Epithelial cell of proximal tubule (primary cell): ENCODE results near the gene FTMT. TPM values are rescaled to one million over a fixed set of nuclear protein-coding genes. Genes with fewer than 3 reads are reported as not detected.

Experiments used
- DNase-seq: peaks from one replicate; pipeline ENCODE4 v3.0.0-alpha.2; 2011; ENCODE audit warnings: low read depth
- H3K4me3 ChIP-seq: 2 replicates; pipeline ENCODE4 v1.5.1; 2011; ENCODE audit warnings: low read depth, mild to moderate bottlenecking, low read length
- total RNA-seq: library from RNA; depleted of rRNA; stranded (reverse); fragments of >200 nt; gene quantifications from 2 replicates; pipeline ENCODE4 v1.2.3, GENCODE V29; 2015
- TF ChIP-seq, protein P1 (sequence below): conservative IDR thresholded peaks from 2 replicates; pipeline ENCODE4 v1.5.1; 2012; ENCODE audit warnings: low read depth, mild to moderate bottlenecking, low read length

The FTMT gene
- total RNA-seq, 1 donor from 2014 or later, result not detected

DNA sequence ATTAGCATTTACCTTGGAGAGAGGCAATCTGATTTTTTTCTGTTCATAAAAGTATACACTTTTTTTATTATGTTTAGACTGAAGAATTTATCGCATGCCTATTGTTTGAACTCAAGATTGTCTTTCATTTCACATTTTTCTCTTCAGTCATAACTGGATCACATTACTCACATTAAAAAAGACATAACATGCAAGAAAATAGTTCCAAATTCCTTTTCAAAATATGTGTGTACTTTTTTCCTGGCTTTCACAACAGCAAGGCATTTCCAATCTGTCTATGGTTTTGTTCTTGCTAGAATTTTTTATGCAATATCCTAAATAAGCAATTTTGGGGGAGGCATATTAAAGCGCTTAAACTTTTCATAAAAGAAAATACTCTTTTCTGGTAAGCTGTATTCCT lies 21.2 kb downstream of the FTMT start:
- no peak overlapping the region for H3K4me3 ChIP-seq
- no peak for DNase-seq
- TF ChIP-seq, protein P1, sequence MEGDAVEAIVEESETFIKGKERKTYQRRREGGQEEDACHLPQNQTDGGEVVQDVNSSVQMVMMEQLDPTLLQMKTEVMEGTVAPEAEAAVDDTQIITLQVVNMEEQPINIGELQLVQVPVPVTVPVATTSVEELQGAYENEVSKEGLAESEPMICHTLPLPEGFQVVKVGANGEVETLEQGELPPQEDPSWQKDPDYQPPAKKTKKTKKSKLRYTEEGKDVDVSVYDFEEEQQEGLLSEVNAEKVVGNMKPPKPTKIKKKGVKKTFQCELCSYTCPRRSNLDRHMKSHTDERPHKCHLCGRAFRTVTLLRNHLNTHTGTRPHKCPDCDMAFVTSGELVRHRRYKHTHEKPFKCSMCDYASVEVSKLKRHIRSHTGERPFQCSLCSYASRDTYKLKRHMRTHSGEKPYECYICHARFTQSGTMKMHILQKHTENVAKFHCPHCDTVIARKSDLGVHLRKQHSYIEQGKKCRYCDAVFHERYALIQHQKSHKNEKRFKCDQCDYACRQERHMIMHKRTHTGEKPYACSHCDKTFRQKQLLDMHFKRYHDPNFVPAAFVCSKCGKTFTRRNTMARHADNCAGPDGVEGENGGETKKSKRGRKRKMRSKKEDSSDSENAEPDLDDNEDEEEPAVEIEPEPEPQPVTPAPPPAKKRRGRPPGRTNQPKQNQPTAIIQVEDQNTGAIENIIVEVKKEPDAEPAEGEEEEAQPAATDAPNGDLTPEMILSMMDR, result no peak

DNA sequence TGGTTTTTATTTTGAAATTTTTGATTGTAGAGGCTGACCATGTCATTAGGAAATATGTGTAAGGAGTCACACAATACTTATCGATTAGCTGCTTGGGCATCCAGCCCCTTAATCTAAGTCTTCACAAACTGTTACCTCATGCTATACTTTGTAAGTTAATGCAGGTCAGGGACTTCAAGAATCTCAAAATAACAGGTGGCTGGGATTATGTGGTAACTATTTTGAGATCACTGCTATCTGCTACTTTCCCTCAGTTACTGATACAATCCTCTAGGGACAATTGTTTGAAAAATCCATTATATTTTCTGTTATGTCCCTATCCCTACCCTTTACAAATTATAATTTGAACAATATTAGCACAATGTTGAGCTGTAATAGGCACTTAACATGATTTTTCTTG lies 21.7 kb downstream of the FTMT start:
- TF ChIP-seq, protein P1, result no peak
- no peak overlapping the region for H3K4me3 ChIP-seq
- no peak for DNase-seq

DNA sequence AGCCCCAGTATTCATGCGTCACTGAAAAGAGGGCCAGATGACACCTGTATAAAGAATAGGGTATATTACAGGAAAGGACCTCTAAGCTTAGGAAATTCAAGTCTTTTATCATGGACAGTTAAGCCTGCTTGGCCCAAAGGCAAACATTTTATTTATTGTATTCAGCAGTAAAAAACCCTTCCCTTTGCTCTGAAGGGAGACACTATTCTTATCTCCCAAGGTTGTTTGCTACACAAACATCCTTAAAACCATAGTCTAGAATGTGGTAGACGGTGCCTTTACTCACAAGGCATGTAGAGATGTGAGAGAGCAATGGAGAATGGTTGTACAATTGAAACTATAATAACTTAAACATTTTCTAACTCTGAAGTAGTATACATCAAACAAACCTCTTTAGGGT lies 33.9 kb downstream of the FTMT start:
- no peak for DNase-seq
- H3K4me3 ChIP-seq, result no peak overlapping the region
- TF ChIP-seq, protein P1, result no peak

DNA sequence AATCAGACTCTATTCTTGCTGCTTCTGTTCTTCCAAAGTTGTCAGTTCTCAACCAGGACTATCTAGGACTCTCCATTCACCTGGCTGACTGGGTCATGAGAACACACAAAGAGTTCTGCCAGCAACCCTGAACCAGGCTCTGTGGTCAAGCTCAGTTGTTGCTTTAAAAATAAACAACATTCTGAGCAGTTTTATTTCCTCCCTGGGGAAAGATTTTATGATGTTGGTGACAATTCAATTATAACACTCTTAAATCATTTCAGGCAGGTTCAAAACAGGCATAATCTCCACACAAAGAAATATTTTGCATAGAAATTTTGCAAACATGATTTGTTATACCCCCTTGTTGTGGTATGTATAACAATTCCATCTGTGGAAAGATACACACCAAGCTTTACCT lies 36.0 kb downstream of the FTMT start:
- TF ChIP-seq, protein P1, result no peak
- H3K4me3 ChIP-seq, result no peak overlapping the region
- DNase-seq, result no peak

DNA sequence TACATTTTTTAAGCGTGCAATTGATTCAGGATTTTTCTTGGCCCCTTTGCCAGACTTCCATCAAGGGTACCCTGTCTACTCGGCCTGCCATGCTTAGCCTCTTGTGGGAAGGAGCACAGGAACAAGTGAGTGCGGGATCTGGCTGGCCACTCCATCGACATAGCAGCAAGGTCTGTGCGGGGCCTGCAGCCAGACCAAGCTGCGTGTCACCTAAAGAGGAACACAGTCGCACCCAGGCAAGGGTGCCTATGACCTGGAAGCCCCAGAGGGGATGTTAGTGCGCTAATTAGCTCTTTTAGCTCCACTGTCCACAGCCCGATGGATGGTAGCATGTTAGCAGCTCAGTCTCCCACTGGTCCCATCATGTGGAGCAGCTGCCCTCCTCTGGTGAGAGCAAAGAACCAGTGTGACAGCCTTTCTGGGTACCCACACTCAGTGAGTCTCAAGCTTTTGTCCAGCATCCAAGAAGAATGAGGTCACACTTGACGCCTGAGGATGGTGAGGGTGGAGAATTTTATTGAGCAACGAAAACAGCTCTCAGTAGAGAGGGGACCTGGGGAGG lies 38.7 kb downstream of the FTMT start:
- DNase-seq, result no peak
- no peak overlapping the region for H3K4me3 ChIP-seq
- TF ChIP-seq, protein P1, result no peak

DNA sequence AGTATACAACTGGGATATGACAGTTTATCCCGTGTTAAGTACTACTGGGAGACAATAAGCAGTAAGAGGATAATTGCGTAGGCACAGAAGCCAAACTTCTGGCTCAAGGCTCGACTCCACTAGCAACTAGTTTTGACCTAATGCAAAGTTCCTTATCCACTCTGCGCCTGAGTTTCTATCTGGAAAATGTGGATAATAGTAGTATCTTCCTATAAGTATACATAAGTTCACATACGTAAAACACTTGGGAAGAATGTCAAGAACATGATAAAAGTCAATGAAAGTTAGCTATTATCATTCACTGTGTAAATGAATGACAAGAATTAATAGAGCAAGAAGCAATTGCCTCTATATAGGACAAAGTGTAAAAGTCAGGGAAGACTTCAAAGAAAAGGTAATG lies 45.7 kb downstream of the FTMT start:
- TF ChIP-seq, protein P1, result no peak
- no peak for DNase-seq
- H3K4me3 ChIP-seq, result no peak overlapping the region

DNA sequence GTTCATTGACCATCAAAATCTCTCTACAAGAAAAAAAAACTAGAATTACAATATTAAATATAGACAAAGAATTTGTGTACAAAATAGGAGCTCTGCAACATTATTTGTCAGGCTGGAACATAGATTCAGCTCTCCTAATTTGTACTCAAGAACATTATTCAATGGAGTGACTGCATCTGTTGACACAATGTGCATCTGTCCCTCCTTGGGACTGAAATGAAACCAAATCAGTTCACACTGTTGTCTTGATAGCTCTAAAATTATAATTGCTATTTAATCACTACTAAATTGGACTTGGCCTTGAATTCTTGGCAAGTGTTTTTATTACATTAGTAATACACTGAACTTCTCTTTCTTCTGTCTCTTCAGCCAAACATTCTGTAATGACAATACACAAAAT lies 47.7 kb downstream of the FTMT start:
- TF ChIP-seq, protein P1, result no peak
- no peak overlapping the region for H3K4me3 ChIP-seq
- DNase-seq, result no peak
